ENCODE results near the gene KPNA1. TPM values are rescaled to one million over a fixed set of nuclear protein-coding genes. Genes with fewer than 3 reads are reported as not detected.
"Not testable (repeated sequence)": the region's sequence is repeated elsewhere in the genome, so short reads cannot be mapped to it uniquely, and the experiment has no call there.

KPNA1 gene
- total and polyA plus RNA-seq, 3 donors from 2014 or later, result 48.1 to 88.2 (median 64.0) TPM

DNA sequence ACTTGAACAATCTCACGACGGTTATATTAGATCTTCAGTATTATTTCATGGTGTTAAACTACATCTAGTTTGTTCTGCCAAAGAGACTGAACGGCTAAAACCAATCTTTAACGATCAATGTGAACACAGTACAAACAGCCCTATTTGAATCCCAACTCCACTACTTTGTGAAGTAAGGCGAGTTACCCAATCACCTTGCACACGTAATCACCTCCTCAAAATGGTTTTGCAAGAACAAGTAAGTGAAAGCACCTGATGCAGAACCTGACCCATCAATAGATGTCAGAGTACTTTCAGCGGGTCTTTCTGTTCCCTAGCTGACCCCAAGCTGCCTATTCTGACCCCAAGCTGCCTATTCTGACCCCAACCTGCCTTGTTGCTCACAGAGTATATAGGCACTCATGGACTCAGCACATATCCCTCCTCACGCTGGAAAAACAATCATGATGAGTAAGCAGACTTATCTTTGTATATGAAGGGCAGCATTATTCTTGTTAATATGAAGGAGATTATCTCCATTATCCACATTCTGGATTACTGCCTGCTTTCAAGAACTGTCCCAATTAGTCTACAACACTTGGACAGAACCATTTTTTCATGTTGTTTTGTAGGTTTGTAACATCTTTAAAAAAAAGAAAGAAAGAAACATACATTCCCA lies 3.7 kb downstream of the KPNA1 start:
- no peaks in the 10 kb centered on the region for H3K36me3 ChIP-seq (ENCODE audit: low read depth, missing control alignments)
- intact Hi-C loops (cut with DNase I; ENCODE audit: low total_unique reads), result no loop called here
- TF ChIP-seq, protein P1, sequence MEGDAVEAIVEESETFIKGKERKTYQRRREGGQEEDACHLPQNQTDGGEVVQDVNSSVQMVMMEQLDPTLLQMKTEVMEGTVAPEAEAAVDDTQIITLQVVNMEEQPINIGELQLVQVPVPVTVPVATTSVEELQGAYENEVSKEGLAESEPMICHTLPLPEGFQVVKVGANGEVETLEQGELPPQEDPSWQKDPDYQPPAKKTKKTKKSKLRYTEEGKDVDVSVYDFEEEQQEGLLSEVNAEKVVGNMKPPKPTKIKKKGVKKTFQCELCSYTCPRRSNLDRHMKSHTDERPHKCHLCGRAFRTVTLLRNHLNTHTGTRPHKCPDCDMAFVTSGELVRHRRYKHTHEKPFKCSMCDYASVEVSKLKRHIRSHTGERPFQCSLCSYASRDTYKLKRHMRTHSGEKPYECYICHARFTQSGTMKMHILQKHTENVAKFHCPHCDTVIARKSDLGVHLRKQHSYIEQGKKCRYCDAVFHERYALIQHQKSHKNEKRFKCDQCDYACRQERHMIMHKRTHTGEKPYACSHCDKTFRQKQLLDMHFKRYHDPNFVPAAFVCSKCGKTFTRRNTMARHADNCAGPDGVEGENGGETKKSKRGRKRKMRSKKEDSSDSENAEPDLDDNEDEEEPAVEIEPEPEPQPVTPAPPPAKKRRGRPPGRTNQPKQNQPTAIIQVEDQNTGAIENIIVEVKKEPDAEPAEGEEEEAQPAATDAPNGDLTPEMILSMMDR (IDR thresholded peaks at IDR 0.05), result no peak
- TF ChIP-seq POLR2A (IDR thresholded peaks at IDR 0.05), result no peak
- H3K9me3 ChIP-seq, result no peaks in the 10 kb centered on the region
- no peaks in the 10 kb centered on the region for H3K27me3 ChIP-seq
- WGBS, 2 donors, result 76 to 80% methylated on average over 8 of the region's 8 CpGs
- no peak overlapping the region for H3K27ac ChIP-seq
- no peak overlapping the region for H3K4me3 ChIP-seq
- DNase-seq, result no peak
- H3K4me1 ChIP-seq, result peaks cover 6% of the 10 kb centered on the region

DNA sequence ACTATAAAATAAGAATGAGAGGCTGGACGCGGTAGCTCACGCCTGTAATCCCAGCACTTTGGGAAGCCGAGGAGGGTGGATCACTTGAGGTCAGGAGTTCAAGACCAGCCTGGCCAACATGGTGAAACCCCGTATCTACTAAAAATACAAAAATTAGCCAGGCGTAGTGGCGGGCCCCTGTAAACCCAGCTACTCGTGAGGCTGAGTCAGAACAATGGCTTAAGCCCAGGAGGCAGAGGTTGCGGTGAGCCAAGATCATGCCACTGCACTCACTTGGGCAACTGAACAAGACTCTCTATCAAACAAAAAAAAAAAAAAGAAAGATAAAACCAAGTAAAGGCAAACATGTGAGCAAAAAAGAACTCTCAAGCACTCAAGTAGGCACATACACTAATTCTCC lies 5.8 kb downstream of the KPNA1 start:
- H3K4me3 ChIP-seq; H3K4me1 ChIP-seq; H3K9me3 ChIP-seq; H3K27ac ChIP-seq; H3K36me3 ChIP-seq (ENCODE audit: low read depth, missing control alignments); DNase-seq; intact Hi-C loops (cut with DNase I; ENCODE audit: low total_unique reads); H3K27me3 ChIP-seq: not testable (repeated sequence)
- WGBS, 2 donors, result 91 to 94% methylated on average over 9 of the region's 9 CpGs

DNA sequence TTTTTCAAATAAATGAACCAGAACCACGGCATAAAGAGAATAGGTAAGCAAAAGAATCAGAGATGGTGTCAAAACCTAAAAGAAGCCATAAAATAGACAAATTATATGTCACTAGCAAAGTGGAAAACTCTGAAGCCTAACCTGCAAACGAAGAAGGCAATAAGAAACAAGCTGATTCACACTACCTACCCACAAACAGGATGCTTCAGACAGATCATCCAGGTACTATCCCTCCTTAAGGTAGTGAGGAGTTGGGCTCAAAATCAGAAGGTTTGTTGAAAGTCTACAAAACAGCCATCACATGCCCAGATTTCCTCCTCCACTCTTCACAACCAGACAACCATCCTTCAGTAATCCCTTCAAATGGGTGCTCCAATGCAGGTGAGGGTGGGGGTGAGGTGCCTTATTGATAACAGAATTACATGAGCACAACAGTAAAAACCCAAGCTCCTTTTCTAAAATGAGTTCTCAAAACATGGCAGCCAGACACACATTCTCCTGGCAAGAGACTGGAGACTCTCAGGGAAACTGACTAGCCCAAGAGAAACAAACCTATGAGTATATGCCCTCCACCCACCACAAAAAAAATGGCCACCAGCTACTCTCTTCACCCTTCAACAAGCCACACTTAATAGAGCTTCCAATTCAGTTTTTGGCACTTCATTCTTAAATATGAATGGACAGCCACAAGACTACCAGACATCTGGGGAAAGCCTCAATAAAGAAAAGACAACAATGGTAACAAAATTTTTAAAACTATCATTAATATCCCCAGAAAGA lies 6.4 kb downstream of the KPNA1 start:
- Histone ChIP-seq H3K27me3 (no peaks in the 10 kb centered on the region), H3K27ac (no peak overlapping the region), H3K9me3 (no peaks in the 10 kb centered on the region), H3K36me3 (ENCODE audit: low read depth, missing control alignments) (no peaks in the 10 kb centered on the region), H3K4me3 (no peak overlapping the region), H3K4me1 (peaks cover 3% of the 10 kb centered on the region)
- intact Hi-C loops (cut with DNase I; ENCODE audit: low total_unique reads), result no loop called here
- TF ChIP-seq, protein P1 (IDR thresholded peaks at IDR 0.05), result no peak
- TF ChIP-seq POLR2A (IDR thresholded peaks at IDR 0.05), result no peak
- 86 to 91% methylated on average over 2 of the region's 2 CpGs for WGBS, 2 donors
- no peak for DNase-seq

DNA sequence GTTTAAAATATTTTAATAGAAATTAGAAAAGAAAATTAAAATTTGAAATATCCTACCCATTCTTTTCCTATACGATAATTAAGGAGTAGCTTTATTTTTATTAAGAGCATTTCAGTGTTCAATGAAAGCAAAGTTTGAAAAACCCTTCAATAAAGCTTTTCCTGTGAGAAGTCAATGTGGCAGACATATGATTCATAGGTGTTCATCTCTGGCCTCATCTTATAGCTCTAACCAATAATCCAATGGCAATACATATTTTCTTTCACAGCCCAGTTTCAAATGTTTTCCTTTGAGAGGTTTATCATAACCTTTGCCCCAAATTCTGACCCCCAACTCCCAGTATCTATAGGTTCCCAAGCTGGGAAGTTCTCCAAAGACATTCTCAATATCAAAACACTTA lies 8.3 kb downstream of the KPNA1 start:
- no peaks in the 10 kb centered on the region for H3K9me3 ChIP-seq
- no peak overlapping the region for H3K27ac ChIP-seq
- H3K36me3 ChIP-seq (ENCODE audit: low read depth, missing control alignments), result no peaks in the 10 kb centered on the region
- intact Hi-C loops (cut with DNase I; ENCODE audit: low total_unique reads), result no loop called here
- peaks cover 4% of the 10 kb centered on the region for H3K4me1 ChIP-seq
- no peak overlapping the region for H3K4me3 ChIP-seq
- no peaks in the 10 kb centered on the region for H3K27me3 ChIP-seq
- no peak for TF ChIP-seq POLR2A (IDR thresholded peaks at IDR 0.05)
- TF ChIP-seq, protein P1 (IDR thresholded peaks at IDR 0.05), result no peak
- DNase-seq, result no peak
- 96 to 98% methylated on average over 1 of the region's 1 CpG for WGBS, 2 donors

DNA sequence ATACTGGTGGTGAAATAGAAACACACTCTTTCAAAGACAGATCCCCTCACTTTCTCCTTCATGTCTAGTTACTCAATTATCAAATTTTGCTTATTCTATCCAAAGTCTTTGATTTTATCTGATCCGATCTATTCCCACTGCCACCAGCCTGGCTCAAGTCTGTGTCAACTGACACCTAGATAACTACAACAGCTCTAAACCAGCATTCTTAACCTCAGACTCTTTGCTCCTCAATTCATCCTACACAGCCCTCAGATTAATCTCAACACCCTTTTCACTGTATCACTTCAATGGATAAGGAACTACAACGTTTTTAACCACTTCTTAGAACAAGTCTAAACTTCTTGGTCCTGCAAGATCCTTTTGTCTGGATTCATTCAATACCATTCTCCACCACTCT lies 9.1 kb downstream of the KPNA1 start:
- Histone ChIP-seq H3K27me3 (no peaks in the 10 kb centered on the region), H3K4me3 (no peak overlapping the region), H3K27ac (no peak overlapping the region), H3K36me3 (ENCODE audit: low read depth, missing control alignments) (no peaks in the 10 kb centered on the region), H3K4me1 (peaks cover 4% of the 10 kb centered on the region), H3K9me3 (no peaks in the 10 kb centered on the region)
- WGBS, 2 donors, result 57 to 80% methylated on average over 2 of the region's 2 CpGs
- TF ChIP-seq, protein P1 (IDR thresholded peaks at IDR 0.05), result no peak
- no peak for TF ChIP-seq POLR2A (IDR thresholded peaks at IDR 0.05)
- intact Hi-C loops (cut with DNase I; ENCODE audit: low total_unique reads), result no loop called here
- DNase-seq, result no peak
